CD4-positive, alpha-beta T cell (primary cell): ENCODE results near the gene TACC3. TPM values are rescaled to one million over a fixed set of nuclear protein-coding genes. Genes with fewer than 3 reads are reported as not detected.

ENCODE experiments used
- ATAC-seq: fragments of 200-7000 bp; cut with Tn5 transposase; one replicate; pipeline ENCODE4 v1.10.0; 2022; ENCODE audit warnings: mild to moderate bottlenecking; ENCODE audit not compliant: poor library complexity
- CTCF ChIA-PET: fragments of 350-600 bp; sonication (Branson Sonifier 250); formaldehyde crosslinking; loops from one replicate; lab custom pipeline; 2021; ENCODE audit warnings: antibody characterized with exemption, inconsistent platforms; lab: Charles Lee
- POLR2A ChIA-PET: fragments of 350-600 bp; sonication (Branson Sonifier 250); formaldehyde crosslinking; loops from one replicate; lab custom pipeline; 2021; ENCODE audit warnings: antibody characterized with exemption, inconsistent platforms; lab: Charles Lee
- DNase-seq, 14 experiments: peaks; one replicate each; pipeline ENCODE4 v3.0.0-alpha.2; 2013 to 2020; ENCODE audit warnings: mixed read lengths in 2 of 14
- H3K27ac ChIP-seq, 2 donors: one replicate each; pipeline versions ENCODE4 v1.5.1 to v1.7.0; 2013; ENCODE audit warnings: low read length in 2 of 2, low read depth in 1 of 2, mild to moderate bottlenecking in 1 of 2
- H3K27me3 ChIP-seq, 2 experiments: 1 replicate in 1 of 2; 2 replicates in 1 of 2; pipeline versions ENCODE4 v1.6.1 to v1.7.0; 2013; ENCODE audit warnings: low read length in 2 of 2, control low read depth in 1 of 2, mild to moderate bottlenecking in 1 of 2, moderate library complexity in 1 of 2; ENCODE audit not compliant: insufficient read depth in 2 of 2, control insufficient read depth in 1 of 2
- H3K36me3 ChIP-seq: one replicate; pipeline ENCODE4 v1.6.1; 2013; ENCODE audit warnings: low read length, control low read depth; ENCODE audit not compliant: insufficient read depth
- H3K4me1 ChIP-seq: one replicate; pipeline ENCODE4 v1.6.1; 2013; ENCODE audit warnings: low read length, control low read depth; ENCODE audit not compliant: insufficient read depth
- H3K4me3 ChIP-seq: one replicate; pipeline ENCODE4 v1.5.1; 2013; ENCODE audit warnings: mild to moderate bottlenecking, low read length, moderate library complexity
- H3K9me3 ChIP-seq, 2 experiments: 1 replicate in 1 of 2; 2 replicates in 1 of 2; pipeline versions ENCODE4 v1.6.1 to v1.7.0; 2013; ENCODE audit warnings: low read length in 2 of 2, mild to moderate bottlenecking in 2 of 2, control low read depth in 1 of 2, moderate library complexity in 1 of 2; ENCODE audit not compliant: control insufficient read depth in 1 of 2, insufficient read depth in 1 of 2
- H3K27ac Mint-ChIP-seq: one replicate; pipeline ENCODE4 v1.8.0; 2020; ENCODE audit warnings: mixed read lengths
- H3K27me3 Mint-ChIP-seq: one replicate; pipeline ENCODE4 v1.8.0; 2021; ENCODE audit warnings: mixed read lengths
- H3K36me3 Mint-ChIP-seq: one replicate; pipeline ENCODE4 v1.8.0; 2021; ENCODE audit warnings: low read depth, mixed read lengths
- H3K4me1 Mint-ChIP-seq: one replicate; pipeline ENCODE4 v1.8.0; 2021; ENCODE audit warnings: low read depth, mixed read lengths
- H3K4me3 Mint-ChIP-seq: one replicate; pipeline ENCODE4 v1.8.0; 2020; ENCODE audit warnings: mild to moderate bottlenecking, mixed read lengths
- H3K9me3 Mint-ChIP-seq: one replicate; pipeline ENCODE4 v1.8.0; 2020; ENCODE audit warnings: mixed read lengths
- intact Hi-C, 2 experiments: fragments of 100-400 bp; cut with DNase I in 1 of 2; cut with micrococcal nuclease in 1 of 2; formaldehyde crosslinking; loops; one replicate each; pipeline versions ENCODE4 v1.15.1 to v1.9.0; 2023 to 2025; cut with DNase I, micrococcal nuclease
- total RNA-seq, 174 experiments: library from RNA in 2 of 174; stranded (reverse) in 2 of 174; gene quantifications; one replicate each; pipeline ENCODE4 v1.2.3 and lab custom pipeline; 2021 to 2026
- TF ChIP-seq, protein P1 (sequence below): fragments of 200-600 bp; IDR thresholded peaks from one replicate; pipeline ENCODE4 v1.8.0; 2022; ENCODE audit warnings: antibody characterized with exemption, mild to moderate bottlenecking

TACC3 gene
- total RNA-seq, 2 experiments from 2014 or later = 123 TPM

DNA sequence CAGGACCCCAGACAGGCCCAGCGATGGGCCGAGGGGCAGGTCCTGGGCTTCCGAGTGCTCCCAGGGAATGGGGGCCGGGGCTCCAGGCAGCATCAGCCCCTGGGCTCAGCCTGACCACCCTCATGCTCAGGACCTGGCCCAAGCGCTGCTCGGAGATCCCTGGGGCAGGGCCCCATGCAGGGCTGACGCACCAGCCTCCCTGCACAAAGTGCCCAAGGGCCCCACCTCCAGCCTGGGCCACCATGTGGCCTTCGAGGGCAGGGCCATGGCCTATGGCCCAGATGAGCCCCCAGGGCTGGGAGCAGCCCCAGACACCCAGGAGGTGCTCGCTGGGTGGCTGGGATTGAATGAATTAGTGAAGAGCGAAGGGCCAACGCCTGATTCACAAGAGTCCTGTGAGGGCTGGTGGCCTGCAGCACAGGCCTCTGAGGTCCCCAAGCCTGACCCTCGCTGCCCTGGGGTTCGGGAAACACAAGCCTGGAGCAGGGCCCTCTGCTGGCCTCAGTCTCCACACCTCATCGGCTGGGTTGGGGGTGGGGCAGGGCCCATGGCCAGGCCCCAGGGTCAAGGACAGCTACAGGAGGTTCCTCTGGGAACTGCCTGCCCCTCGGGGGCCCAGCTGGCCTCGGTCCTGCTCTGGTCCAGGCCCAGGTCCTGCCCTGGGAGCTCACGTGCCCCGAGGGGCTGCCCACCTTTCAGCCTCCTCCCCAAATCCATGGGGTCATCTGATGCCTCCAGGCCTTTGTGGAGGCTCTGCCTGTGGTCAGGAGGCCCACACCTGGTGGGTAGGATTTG lies 58.5 kb downstream of the TACC3 start:
- H3K9me3 ChIP-seq = no peaks in the 10 kb centered on the region
- no peak overlapping the region for H3K27ac Mint-ChIP-seq
- ChIA-PET CTCF (no interaction called here), POLR2A (no interaction called here)
- H3K4me3 ChIP-seq = no peak overlapping the region
- DNase-seq (no peak), ATAC-seq (no peak)
- TF ChIP-seq, protein P1, sequence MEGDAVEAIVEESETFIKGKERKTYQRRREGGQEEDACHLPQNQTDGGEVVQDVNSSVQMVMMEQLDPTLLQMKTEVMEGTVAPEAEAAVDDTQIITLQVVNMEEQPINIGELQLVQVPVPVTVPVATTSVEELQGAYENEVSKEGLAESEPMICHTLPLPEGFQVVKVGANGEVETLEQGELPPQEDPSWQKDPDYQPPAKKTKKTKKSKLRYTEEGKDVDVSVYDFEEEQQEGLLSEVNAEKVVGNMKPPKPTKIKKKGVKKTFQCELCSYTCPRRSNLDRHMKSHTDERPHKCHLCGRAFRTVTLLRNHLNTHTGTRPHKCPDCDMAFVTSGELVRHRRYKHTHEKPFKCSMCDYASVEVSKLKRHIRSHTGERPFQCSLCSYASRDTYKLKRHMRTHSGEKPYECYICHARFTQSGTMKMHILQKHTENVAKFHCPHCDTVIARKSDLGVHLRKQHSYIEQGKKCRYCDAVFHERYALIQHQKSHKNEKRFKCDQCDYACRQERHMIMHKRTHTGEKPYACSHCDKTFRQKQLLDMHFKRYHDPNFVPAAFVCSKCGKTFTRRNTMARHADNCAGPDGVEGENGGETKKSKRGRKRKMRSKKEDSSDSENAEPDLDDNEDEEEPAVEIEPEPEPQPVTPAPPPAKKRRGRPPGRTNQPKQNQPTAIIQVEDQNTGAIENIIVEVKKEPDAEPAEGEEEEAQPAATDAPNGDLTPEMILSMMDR = no peak
- H3K36me3 ChIP-seq = no peaks in the 10 kb centered on the region
- no peaks in the 10 kb centered on the region for H3K4me1 ChIP-seq
- no peak overlapping the region for H3K27ac ChIP-seq
- H3K4me1 Mint-ChIP-seq = no peaks in the 10 kb centered on the region
- H3K9me3 Mint-ChIP-seq = no peaks in the 10 kb centered on the region
- no peaks in the 10 kb centered on the region for H3K27me3 ChIP-seq
- H3K27me3 Mint-ChIP-seq = no peaks in the 10 kb centered on the region
- intact Hi-C loops = no loop called here
- H3K36me3 Mint-ChIP-seq = no peaks in the 10 kb centered on the region
- no peak overlapping the region for H3K4me3 Mint-ChIP-seq

DNA sequence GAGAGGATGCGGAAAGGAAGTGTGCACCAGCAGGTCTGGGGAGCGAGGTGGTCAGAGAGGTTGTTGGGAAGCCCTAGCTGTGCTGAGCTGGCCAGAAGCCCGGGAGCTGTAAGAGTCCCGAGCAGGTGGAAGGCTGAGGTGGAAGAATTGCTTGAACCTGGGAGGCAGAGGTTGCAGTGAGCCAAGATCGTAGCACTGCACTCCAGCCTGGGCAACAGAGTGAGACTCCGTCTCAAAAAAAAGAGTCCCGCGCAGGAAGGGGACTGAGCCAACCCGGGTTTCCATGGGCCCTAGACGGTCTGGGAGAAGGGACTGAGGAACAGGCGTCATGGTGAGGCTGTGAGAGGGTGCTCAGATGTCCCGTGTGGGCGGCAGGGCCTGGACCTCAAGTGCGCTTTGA lies 59.1 kb downstream of the TACC3 start:
- POLR2A ChIA-PET = no interaction called here
- H3K36me3 Mint-ChIP-seq = no peaks in the 10 kb centered on the region
- DNase-seq (no peak), ATAC-seq (no peak)
- no peak overlapping the region for H3K27ac Mint-ChIP-seq
- H3K9me3 Mint-ChIP-seq = no peaks in the 10 kb centered on the region
- no peaks in the 10 kb centered on the region for H3K27me3 ChIP-seq
- CTCF ChIA-PET = no interaction called here
- H3K9me3 ChIP-seq = no peaks in the 10 kb centered on the region
- no peaks in the 10 kb centered on the region for H3K4me1 ChIP-seq
- no peak overlapping the region for H3K27ac ChIP-seq
- no peaks in the 10 kb centered on the region for H3K27me3 Mint-ChIP-seq
- no peaks in the 10 kb centered on the region for H3K4me1 Mint-ChIP-seq
- H3K4me3 Mint-ChIP-seq = no peak overlapping the region
- H3K36me3 ChIP-seq = no peaks in the 10 kb centered on the region
- H3K4me3 ChIP-seq = no peak overlapping the region
- intact Hi-C loops = no loop called here
- TF ChIP-seq, protein P1 = no peak

DNA sequence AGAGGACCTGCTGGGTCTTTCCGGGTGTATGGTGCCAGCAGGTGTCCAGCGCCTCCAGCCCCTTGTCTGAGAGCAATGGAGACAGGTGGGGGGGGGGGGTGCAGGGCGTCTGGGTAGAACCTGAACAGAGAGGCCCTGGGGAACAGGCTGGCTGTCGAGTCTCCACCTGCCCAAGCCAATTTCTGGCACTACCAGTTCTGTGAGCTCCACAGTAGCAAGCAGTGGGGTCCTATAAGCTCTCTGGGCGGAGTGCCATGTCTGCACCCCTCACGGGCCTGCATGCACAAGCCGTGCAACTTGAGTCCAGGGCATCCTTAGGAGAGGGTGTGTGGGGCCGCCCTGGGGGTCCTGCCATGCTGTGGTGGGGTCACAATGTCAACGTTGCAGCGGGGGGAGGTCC lies 61.7 kb downstream of the TACC3 start:
- H3K4me3 ChIP-seq = no peak overlapping the region
- TF ChIP-seq, protein P1 = no peak
- CTCF ChIA-PET = no interaction called here
- POLR2A ChIA-PET = no interaction called here
- Mint-ChIP-seq H3K4me1 (no peaks in the 10 kb centered on the region), H3K36me3 (no peaks in the 10 kb centered on the region), H3K27ac (no peak overlapping the region), H3K4me3 (no peak overlapping the region), H3K9me3 (no peaks in the 10 kb centered on the region), H3K27me3 (no peaks in the 10 kb centered on the region)
- no peaks in the 10 kb centered on the region for H3K27me3 ChIP-seq
- intact Hi-C loops = no loop called here
- H3K36me3 ChIP-seq = no peaks in the 10 kb centered on the region
- ATAC-seq (no peak), DNase-seq (no peak)
- no peaks in the 10 kb centered on the region for H3K9me3 ChIP-seq
- no peaks in the 10 kb centered on the region for H3K4me1 ChIP-seq
- H3K27ac ChIP-seq = no peak overlapping the region
